GM21447 (cell line): Measurements from ENCODE around the gene VRK2.
"Not testable (repeated sequence)": the region's sequence is repeated elsewhere in the genome, so short reads cannot be mapped to it uniquely, and the experiment has no call there.

Experiments
- ATAC-seq: cut with Tn5 transposase; IDR thresholded peaks from one replicate; pipeline ENCODE4 v1.9.1; 2021; ENCODE audit not compliant: unreplicated experiment

VRK2 gene

GRCh38 chr2:58156780-58157179, 110.2 kb downstream of the VRK2 start:
- no peak for ATAC-seq

DNA sequence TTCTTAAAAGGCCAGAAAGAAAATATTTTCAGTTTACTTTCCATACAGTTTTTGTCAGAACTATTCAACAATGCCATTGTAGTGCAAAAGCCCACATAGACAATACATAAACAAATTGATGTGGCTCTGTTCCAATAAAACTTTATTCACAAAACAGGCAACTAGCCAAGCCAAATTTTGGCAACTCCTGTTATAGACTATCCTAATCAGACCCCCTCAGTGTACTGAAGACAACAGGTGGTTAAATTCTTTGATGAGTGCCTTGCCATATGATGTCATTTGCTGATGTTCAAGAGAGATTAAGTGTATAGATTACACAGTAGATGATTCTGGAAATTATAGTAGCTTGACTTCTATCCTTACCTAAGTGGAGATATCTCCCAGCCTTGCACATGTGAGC, 111.1 kb downstream of the VRK2 start:
- no peak for ATAC-seq

GRCh38 chr2:58158481-58158880, 111.9 kb downstream of the VRK2 start:
- ATAC-seq = no peak

DNA sequence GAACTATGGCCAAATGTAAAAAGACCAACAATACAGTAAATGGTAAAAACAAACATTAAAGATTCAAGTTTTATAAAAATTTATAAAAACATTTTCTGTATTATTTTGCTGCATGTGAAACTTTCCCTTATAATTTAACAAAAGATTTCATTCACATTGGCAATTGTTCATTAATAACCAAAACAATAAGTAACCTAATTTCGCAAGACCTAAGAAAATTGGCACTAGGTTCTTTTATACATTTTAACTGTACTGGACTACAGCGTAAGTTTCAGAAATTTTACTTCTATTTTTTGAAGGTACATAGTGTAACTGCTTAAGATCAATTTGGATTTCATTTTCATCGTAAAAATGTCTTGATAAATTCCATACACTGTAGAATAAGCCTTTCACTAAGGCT, 117.3 kb downstream of the VRK2 start:
- ATAC-seq = no peak

- ATAC-seq = not testable (repeated sequence)
These were observed 121.5 kb downstream of the VRK2 start for GRCh38 chr2:58168130-58168529.

GRCh38 chr2:58169845-58170244, 123.2 kb downstream of the VRK2 start:
- ATAC-seq = not testable (repeated sequence)

GRCh38 chr2:58170334-58170933, 123.8 kb downstream of the VRK2 start:
- not testable (repeated sequence) for ATAC-seq

DNA sequence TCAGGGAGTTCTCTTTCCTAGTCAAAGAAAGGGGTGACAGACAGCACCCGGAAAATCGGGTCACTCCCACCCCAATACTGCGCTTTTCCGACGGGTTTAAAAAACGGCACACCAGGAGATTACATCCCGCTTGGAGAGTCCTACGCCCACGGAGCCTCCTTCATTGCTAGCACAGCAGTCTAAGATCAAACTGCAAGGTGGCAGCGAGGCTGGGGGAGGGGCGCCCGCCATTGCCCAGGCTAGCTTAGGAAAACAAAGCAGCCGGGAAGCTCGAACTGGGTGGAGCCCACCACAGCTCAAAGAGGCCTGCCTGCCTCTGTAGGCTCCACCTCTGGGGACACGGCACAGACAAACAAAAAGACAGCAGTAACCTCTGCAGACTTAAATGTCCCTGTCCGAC, 125.2 kb downstream of the VRK2 start:
- not testable (repeated sequence) for ATAC-seq

GRCh38 chr2:58177187-58177586, 130.6 kb downstream of the VRK2 start:
- ATAC-seq = not testable (repeated sequence)

GRCh38 chr2:58180175-58180574, 133.6 kb downstream of the VRK2 start:
- not testable (repeated sequence) for ATAC-seq

- ATAC-seq = no peak
These were observed 134.0 kb downstream of the VRK2 start for GRCh38 chr2:58180635-58181034.

DNA sequence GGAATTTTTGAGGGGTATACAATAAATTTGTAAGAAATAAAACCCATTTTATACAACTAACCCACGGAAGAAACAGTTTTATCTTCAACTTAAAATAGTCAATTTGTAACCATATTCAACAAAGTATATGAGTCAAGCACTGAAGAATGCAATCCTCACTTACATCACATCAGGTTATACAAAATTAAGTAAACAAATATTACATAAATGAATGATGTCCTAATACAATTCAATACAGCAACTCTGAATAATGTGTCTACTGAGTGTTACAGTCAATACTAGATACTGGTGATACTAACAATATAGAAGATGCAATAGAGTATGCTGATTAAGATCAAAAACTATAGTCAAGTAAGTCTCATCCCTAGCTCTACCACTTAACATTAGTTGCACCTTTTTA, 135.9 kb downstream of the VRK2 start:
- ATAC-seq = no peak

DNA sequence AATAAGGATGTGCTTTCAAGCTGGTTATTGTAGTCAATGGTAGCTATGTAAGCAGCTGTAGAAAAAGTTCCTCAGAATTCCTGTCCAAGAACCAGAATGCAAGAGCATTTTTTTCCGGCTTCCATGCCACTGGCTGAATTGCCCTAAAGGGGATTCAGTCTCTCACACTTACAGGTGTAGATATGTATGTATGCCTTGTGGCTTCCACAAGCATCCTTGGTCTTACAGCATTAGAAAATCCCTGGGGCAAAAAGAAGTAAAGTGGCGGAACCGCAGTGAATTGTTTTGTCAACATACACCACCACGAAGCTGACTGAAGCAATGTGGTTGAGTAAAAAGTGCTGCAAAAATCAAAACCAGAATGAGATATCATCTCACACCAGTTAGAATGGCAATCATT, 139.9 kb downstream of the VRK2 start:
- no peak for ATAC-seq

DNA sequence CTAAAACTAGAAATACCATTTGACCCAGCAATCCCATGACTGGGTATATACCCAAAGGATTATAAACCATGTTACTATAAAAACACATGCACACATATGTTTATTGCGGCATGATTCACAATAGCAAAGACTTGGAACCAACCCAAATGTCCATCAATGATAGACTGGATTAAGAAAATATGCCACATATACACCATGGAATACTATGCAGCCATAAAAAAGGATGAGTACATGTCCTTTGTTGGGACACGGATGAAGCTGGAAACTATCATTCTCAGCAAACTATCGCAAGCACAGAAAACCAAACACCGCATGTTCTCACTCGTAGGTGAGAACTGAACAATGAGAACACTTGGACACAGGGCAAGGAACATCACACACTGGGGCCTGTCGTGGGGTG, 140.4 kb downstream of the VRK2 start:
- ATAC-seq = not testable (repeated sequence)

DNA sequence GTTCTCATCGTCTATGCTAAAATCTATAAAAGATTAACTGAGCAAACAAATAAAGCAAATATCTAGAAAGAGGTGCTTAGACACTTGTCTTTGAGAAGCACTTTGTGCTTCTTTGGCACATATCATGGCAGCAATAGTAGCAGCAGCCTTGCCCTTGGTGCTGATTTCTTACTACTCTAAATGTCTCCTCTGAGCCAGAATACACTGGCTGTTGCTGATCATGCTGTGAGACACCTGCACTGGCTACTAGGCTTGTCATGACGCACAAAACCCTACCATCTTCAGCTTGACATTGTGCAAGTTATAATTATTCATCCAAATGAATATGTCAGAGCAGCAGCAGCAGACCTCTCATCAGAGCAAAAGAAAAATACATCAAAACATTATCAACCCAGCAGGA, 147.9 kb downstream of the VRK2 start:
- ATAC-seq = no peak

DNA sequence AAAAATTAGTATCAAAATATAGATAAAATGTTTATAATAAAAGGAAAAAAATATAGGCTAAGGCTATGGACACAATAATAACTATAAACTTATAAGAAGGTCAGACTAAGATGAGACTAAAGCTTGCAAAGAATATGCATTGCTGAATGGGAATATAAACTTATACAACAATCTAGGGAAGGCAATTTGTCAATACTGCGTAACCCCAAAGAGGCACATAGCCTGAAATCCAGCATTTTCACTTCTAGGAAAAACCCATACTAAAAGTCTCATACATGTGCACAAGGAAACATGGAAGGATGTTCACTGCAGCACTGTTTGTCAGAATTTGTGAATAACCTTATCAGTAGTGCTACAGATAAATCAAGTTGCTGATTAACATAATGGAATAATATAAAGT, 149.1 kb downstream of the VRK2 start:
- ATAC-seq = no peak

GRCh38 chr2:58197894-58198293, 151.3 kb downstream of the VRK2 start:
- ATAC-seq = no peak

GRCh38 chr2:58202404-58202803, 155.8 kb downstream of the VRK2 start:
- no peak for ATAC-seq

GRCh38 chr2:58203018-58203417, 156.4 kb downstream of the VRK2 start:
- ATAC-seq = no peak

- no peak for ATAC-seq
These were observed 157.8 kb downstream of the VRK2 start for GRCh38 chr2:58204195-58204959.

DNA sequence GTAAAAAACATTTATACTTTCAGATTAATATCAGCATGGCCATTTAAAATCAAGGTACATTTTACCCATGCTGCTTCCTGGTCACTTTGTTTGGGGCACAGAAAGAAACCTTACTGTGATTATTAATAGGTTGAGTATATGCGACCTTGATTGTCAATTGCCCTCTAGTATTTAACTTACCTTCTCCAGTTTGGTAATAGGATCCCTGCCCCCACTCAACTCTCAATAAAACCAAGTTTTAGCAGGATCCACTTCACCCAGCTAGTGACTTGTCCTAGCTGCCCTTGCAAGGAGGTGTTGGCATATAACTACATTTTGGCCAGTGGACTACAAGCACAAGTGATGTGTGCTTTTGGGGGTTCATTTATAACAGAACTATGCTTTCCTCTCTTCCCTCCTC, 160.2 kb downstream of the VRK2 start:
- ATAC-seq = no peak

- ATAC-seq = no peak
These were observed 160.6 kb downstream of the VRK2 start for GRCh38 chr2:58207189-58207588.
